GM19397 (cell line): ENCODE measurements around the gene IDH3G.
"Not testable (repeated sequence)": the region's sequence is repeated elsewhere in the genome, so short reads cannot be mapped to it uniquely, and the experiment has no call there.

Source experiments
- ATAC-seq: cut with Tn5 transposase; IDR thresholded peaks from one replicate; pipeline ENCODE4 v1.9.1; 2021; ENCODE audit warnings: mild to moderate bottlenecking, moderate library complexity; ENCODE audit not compliant: unreplicated experiment

The IDH3G gene

GRCh38 chrX:153763298-153763932 is 30.8 kb downstream of the IDH3G start:
- ATAC-seq = no peak

- no peak for ATAC-seq
Observed at GRCh38 chrX:153762626-153763173, 31.5 kb downstream of the IDH3G start.

GRCh38 chrX:153761863-153762262 is 32.3 kb downstream of the IDH3G start:
- ATAC-seq = no peak

- ATAC-seq = no peak
Observed at GRCh38 chrX:153755136-153755535, 39.0 kb downstream of the IDH3G start.

GRCh38 chrX:153750127-153750774 is 43.9 kb downstream of the IDH3G start:
- no peak for ATAC-seq

- ATAC-seq = not testable (repeated sequence)
Observed at GRCh38 chrX:153749017-153749416, 45.2 kb downstream of the IDH3G start.

- ATAC-seq = not testable (repeated sequence)
Observed at GRCh38 chrX:153746991-153747390, 47.2 kb downstream of the IDH3G start.

- ATAC-seq = no peak
Observed at GRCh38 chrX:153746359-153746758, 47.8 kb downstream of the IDH3G start.

GRCh38 chrX:153745067-153745433 is 49.1 kb downstream of the IDH3G start:
- not testable (repeated sequence) for ATAC-seq

- ATAC-seq = no peak
Observed at GRCh38 chrX:153744210-153745066, 49.7 kb downstream of the IDH3G start.

- ATAC-seq = not testable (repeated sequence)
Observed at GRCh38 chrX:153743468-153744209, 50.5 kb downstream of the IDH3G start.

GRCh38 chrX:153742796-153743467 is 51.2 kb downstream of the IDH3G start:
- not testable (repeated sequence) for ATAC-seq

- not testable (repeated sequence) for ATAC-seq
Observed at GRCh38 chrX:153742111-153742510, 52.1 kb downstream of the IDH3G start.

GRCh38 chrX:153741446-153741845 is 52.7 kb downstream of the IDH3G start:
- ATAC-seq = no peak

GRCh38 chrX:153740631-153741222 is 53.4 kb downstream of the IDH3G start:
- ATAC-seq = no peak

GRCh38 chrX:153739754-153740486 is 54.3 kb downstream of the IDH3G start:
- no peak for ATAC-seq

- no peak for ATAC-seq
Observed at GRCh38 chrX:153738056-153738605, 56.0 kb downstream of the IDH3G start.

GRCh38 chrX:153736871-153737441 is 57.2 kb downstream of the IDH3G start:
- no peak for ATAC-seq
